Measurements from ENCODE around the gene CELF5.

The CELF5 gene
- 0 to 0.12 reads per million in 2 experiments for total RNA-seq

DNA sequence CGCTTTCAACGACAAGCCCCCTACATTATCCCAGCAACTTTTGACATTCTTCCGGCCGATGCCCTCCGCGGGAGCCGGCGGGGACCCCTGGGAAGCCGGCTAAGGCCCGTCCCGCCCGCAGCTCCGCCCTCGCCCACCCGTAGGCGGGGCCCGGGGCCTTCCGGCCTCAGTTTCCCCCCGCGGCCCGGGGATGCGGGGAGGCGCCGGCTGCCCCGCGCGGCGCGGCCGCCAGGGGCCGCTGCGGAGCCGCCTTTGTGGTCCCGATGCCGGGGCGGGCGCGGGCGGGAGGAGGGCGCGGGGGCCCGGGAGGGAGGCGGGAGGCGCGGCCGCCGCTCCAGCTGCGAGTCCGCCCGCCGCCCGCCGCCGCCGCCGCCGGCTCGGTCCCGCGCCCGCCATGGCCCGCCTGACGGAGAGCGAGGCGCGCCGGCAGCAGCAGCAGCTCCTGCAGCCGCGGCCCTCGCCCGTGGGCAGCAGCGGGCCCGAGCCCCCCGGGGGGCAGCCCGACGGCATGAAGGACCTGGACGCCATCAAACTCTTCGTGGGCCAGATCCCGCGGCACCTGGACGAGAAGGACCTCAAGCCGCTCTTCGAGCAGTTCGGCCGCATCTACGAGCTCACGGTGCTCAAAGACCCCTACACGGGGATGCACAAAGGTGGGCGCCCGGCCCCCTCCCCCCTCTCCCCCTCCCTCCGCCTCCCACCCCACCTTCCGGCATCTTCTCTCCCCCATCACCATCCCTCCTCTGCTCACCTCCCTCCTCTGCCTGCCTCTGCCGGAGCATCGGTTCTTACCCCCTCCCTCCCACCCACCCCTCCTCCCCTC is at the start of gene CELF5:
Gene CELF5 (plus strand): TSS at position 316 of the 823 bp plus-strand sequence. CDS start 79 bp downstream, at position 395.
- peak; percentile 46 for DNase-seq (ENCODE audit: low read depth)

DNA sequence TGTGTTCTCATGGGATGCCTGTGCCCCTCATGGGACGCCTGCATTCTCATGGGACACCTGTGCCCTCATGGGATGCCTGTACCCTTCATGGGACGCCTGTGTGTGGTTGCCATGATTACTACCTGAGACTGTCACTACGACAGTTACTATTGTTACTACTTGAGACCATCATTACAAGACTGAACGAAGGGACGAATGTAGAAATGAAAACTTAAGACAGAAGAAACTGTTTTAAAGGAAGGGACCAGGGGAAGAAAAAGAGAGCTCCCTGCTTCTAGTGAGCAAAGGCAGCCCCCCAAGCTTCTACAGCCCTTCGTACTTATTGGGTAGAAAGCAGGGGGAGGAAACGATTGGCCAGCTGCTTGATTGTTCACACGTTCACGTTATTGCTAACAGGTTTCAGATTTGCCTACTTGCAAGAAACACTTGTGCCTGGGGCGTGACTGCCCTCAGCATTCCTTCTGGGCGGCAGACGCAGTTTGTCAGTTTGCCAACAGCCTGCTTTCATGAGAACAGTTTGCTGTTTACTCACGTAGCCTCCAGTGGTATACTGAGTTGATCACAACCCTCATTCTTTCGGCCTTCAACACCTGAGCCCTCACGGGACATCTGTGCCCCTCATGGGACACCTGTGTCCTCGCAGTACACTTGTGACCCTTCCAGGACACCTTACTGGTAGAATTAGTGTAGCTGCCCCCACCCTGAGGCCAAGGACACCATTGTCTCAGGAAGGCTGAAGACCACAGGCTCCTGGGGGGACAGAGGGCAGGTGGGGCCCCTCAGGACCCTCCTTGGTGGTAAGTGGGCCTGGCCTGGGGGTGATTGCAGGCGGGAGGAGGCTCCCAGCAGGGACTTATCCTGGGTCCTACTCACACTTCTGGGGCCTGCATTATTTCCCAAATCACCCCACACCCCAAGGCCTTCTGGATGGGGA is 48.4 kb upstream of the CELF5 start:
- peak; percentile 29 for DNase-seq (ENCODE audit: low read depth)

DNA sequence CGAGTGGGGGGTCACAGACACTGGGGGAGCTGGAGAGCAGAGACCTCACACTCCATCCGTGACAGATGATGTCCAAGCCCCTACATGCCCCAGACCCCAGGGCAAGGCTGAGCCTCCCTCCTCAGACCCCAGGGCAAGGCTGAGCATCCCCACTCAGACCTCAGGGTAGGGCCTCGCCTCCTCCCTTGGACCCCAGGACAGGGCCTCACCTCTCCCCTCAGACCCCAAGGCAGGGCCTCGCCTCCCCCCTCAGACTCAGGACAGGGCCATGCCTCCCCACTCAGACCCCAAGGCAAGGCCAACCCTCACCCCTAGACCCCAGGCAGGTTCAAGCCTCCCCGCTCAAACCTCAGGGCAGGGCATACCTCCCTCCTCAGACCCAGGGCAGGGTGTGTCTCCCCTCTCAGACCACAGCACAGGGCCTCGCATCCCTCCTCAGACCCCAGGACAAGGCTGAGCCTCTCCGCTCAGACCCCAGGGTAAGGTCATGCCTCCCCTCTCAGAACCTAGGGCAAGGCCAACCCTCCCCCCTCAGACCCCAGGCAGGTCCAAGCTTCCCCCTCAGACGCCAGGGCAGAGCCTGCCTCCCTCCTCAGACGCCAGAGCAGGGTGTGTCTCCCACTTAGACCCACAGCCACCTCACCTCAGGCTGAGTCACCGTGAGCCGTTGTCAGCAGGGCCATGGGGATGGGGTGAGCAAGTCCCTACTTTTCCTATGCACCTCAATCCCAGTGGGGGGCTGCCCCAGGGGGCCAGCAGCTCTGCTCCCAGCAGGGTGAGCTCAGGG is 47.6 kb upstream of the CELF5 start:
- peak; percentile 54 for DNase-seq (ENCODE audit: low read depth)

DNA sequence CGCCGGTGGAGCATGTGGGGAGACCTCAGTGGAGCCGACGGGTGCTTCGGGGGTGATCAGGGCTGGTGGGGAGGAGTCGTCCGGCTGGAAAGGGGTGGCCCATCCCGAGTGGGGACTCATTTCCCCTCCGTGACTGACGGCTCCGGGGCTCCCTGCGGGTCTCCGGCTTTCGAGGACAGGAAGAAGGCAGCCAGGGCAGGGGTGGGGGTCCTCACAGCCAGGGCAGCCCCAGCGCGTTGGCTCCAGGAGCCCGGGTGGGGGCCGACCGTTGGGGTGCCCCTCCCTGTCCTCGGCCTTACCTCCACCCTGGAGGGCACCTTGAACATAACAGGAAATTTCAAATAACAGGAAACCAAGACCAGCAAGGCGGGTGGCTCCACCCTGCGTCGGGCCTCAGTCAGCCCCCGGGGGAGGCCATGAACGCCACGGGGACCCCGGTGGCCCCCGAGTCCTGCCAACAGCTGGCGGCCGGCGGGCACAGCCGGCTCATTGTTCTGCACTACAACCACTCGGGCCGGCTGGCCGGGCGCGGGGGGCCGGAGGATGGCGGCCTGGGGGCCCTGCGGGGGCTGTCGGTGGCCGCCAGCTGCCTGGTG is 46.0 kb upstream of the CELF5 start, which contains the start of gene S1PR4:
Gene S1PR4 (plus strand): TSS at position 393 of the 596 bp plus-strand sequence. CDS start 24 bp downstream, at position 417.
- peak; percentile 37 for DNase-seq (ENCODE audit: low read depth)

DNA sequence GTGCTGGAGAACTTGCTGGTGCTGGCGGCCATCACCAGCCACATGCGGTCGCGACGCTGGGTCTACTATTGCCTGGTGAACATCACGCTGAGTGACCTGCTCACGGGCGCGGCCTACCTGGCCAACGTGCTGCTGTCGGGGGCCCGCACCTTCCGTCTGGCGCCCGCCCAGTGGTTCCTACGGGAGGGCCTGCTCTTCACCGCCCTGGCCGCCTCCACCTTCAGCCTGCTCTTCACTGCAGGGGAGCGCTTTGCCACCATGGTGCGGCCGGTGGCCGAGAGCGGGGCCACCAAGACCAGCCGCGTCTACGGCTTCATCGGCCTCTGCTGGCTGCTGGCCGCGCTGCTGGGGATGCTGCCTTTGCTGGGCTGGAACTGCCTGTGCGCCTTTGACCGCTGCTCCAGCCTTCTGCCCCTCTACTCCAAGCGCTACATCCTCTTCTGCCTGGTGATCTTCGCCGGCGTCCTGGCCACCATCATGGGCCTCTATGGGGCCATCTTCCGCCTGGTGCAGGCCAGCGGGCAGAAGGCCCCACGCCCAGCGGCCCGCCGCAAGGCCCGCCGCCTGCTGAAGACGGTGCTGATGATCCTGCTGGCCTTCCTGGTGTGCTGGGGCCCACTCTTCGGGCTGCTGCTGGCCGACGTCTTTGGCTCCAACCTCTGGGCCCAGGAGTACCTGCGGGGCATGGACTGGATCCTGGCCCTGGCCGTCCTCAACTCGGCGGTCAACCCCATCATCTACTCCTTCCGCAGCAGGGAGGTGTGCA is 45.3 kb upstream of the CELF5 start:
- no peak for DNase-seq (ENCODE audit: low read depth)

DNA sequence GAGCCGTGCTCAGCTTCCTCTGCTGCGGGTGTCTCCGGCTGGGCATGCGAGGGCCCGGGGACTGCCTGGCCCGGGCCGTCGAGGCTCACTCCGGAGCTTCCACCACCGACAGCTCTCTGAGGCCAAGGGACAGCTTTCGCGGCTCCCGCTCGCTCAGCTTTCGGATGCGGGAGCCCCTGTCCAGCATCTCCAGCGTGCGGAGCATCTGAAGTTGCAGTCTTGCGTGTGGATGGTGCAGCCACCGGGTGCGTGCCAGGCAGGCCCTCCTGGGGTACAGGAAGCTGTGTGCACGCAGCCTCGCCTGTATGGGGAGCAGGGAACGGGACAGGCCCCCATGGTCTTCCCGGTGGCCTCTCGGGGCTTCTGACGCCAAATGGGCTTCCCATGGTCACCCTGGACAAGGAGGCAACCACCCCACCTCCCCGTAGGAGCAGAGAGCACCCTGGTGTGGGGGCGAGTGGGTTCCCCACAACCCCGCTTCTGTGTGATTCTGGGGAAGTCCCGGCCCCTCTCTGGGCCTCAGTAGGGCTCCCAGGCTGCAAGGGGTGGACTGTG is 44.6 kb upstream of the CELF5 start:
- DNase-seq (ENCODE audit: low read depth), result no peak

DNA sequence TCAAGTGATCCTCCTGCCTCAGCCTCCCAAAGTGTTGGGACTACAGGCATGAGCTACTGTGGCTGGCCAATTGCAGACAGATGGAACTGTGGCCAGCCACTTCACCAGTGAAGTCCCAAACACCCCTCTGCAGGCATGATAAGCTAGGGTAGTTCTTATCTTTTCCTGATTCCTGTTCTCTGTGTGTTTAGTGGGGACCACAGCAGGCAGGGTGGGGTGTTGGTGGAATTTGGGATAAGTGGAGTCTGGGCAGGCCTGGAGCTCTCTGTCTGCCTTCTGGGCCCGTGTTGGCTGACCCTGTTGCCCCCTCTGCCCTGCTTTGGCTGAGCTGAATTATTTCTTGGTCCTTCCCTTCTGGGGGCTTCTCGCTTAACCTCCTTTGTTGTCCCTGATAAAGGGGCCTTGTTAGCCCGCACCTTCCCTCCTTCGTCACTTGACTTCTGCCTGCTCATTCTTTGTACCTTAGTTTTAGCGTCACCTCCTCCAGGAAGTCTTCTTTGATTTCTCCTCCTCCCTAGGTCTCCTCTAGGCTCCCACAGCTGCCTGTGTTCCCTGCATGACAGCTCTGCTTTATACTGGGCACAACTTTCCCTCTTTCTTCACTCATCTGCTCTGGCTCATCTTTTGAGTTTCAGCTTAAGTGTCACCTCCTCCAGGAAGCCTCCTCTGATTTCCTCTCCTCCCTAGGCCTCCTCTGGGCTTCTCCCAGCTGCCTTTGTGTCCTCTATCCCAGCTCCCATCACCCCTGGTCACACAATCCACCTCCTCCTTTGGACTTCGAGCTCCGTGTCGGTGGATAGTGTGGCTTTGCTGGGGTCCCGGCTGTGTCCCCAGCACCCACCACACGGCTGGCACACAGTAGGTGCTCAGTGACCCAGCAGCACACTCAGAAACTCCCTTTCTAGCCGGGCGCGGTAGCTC is 40.5 kb upstream of the CELF5 start:
- DNase-seq (ENCODE audit: low read depth), result no peak

DNA sequence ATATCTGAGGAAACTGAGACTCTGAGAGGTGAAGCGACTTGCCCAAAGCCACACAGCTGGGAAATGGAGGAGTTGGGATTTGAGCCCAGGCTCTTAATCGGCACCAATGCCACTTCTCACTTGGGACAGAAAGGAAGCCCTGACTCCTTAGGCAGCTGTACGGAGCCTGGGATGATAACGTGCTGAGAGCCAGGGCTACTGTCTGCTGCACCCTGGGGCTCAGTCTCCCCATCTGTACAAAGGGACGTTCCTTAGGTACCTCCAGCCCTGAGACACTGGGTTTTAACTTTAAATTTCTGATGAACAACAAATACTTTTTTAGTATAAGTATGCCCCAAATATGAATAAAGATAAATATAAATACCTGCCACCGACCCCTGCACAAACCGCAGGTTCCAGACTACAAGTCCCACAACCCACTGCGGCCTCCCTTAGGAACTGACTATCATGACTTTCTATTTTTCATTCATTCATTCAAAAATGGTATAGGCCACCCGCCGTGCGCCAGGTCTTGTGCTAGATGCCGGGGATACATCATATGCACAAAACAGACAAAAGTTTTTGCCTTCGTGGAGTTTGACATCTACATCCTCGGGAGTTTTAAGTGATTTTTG is 39.5 kb upstream of the CELF5 start:
- DNase-seq (ENCODE audit: low read depth), result peak; percentile 69

DNA sequence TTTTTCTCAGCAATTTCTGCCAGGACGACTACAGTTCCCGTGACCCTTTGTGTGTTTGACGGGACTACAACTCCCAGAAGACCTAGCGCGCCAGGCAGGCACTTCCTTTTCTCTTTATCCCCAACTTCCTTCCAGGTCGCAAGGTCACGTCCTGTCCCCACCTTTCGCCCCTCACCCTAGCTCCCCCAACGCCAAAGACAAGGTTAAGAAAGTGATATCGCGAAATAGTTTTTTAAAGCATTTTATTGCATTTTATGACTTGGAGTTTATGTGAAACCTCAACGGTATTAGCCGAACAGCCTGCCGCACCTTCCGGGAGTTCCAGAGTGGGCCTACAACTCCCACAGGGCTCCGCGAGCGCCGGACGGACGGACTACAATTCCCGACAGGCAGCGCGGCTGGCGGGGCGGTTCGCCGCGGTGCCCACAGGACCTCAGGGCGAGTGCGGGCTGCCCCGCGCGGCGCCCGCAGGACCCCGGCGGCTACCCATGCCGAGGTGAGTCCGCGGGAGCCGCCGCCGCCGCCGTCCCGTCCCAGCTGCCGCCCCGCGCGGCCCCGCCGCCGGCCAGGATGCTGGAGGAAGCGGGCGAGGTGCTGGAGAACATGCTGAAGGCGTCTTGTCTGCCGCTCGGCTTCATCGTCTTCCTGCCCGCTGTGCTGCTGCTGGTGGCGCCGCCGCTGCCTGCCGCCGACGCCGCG is 38.9 kb upstream of the CELF5 start, which contains the start of gene NCLN:
Gene NCLN (plus strand): TSS at position 470 of the 699 bp plus-strand sequence. CDS start 101 bp downstream, at position 571.
- peak; percentile 90 for DNase-seq (ENCODE audit: low read depth)

DNA sequence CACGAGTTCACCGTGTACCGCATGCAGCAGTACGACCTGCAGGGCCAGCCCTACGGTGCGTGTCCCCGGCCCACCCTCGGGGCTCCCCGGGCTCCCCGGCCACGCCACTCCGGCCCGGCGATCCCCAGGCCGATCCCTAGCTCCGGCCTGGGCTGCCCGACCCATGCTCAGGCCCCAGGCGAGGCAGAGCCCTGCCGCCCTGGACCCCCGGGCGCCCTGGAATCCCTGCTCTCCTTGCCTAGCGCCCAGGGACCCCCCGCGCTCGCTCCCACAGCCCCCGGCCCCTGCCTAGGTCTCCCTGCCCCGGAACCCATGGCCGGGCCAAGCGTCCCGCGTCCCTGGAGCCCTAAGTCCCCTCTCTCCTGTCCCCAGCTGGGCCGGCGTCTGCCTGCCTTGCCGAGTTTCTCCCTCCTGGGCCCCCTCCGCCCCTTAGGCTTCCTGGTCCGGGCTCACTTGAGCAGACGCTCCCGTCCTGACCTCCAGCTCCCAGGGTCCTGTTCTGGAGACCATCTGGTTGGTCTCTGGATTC is 38.2 kb upstream of the CELF5 start:
- no peak for DNase-seq (ENCODE audit: low read depth)

DNA sequence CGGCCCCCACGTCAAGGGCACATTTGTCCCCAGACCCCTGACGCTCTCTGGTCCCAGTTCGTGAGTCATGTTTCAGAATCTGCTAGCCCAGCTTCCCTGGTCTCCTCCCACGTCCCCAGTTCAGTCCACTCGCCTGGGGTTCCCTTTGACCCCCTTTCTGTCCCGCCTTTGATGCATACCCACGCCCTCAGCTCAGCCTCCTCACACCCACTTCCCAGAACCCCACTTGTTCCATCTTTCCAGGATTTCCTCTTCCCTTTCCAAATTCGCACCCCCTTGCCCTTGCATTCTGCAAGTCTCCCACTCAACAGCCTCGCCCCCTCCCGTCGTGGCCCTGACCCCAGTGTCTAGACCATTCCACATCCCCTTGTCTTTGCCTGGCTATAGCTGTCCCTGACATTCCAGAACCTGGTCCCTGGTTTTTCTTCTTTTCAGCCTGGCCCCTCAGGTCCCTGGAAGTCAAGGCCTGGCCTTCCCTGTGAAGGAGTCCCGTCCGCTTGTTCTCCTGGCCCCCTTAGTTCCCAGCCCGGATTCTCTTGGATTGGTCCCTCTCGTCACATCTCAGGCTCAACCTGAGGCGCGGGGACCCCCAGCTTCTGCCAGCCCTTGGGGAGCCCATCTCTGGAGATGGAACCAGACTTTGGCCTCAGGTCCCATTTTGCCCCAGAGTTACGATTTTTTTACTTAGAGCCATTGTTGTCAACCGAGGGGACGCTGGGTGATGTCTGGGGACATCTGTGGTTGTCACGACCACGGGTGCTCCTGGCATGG is 37.4 kb upstream of the CELF5 start:
- no peak for DNase-seq (ENCODE audit: low read depth)

DNA sequence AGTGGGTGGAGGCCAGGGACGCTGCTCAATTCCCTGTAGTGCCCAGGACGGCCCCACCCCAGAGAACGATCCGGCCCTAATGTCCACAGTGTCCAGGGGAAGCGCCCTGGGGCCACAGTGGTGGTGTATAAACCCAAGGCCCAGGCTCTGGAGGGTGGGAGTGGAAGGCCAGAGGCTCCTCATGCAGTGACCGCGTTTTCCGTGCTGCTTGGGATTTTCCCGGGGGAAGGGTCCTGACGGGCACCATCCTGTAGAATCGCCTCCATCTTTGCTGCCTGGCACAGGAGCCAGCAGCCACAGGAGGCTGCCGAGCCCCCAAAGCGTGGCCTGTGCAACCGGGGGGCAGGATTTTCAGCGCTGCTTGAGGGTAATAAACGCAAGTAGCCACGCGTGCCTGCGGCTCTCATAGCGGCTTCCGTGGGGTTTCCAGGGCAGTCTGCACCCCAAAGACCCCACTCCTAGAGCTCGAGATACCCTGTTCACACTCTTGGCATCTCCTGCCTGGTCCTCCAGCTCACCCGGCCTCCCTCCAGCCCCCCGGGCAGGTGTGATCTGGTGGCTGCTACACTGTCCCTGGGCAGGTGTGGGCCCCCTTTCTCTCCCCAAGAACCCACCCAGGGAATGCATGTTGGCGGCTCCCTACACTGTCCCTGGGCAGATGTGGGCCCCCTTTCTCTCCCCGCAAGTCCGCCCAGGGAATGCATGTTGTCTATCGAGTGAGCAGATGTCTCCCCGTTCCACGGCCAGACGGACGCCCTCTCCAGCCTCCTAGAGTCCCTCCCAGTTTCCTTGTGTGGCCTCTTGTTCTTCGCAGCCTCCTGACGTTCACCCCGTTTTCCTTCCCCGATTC is 36.6 kb upstream of the CELF5 start:
- no peak for DNase-seq (ENCODE audit: low read depth)

DNA sequence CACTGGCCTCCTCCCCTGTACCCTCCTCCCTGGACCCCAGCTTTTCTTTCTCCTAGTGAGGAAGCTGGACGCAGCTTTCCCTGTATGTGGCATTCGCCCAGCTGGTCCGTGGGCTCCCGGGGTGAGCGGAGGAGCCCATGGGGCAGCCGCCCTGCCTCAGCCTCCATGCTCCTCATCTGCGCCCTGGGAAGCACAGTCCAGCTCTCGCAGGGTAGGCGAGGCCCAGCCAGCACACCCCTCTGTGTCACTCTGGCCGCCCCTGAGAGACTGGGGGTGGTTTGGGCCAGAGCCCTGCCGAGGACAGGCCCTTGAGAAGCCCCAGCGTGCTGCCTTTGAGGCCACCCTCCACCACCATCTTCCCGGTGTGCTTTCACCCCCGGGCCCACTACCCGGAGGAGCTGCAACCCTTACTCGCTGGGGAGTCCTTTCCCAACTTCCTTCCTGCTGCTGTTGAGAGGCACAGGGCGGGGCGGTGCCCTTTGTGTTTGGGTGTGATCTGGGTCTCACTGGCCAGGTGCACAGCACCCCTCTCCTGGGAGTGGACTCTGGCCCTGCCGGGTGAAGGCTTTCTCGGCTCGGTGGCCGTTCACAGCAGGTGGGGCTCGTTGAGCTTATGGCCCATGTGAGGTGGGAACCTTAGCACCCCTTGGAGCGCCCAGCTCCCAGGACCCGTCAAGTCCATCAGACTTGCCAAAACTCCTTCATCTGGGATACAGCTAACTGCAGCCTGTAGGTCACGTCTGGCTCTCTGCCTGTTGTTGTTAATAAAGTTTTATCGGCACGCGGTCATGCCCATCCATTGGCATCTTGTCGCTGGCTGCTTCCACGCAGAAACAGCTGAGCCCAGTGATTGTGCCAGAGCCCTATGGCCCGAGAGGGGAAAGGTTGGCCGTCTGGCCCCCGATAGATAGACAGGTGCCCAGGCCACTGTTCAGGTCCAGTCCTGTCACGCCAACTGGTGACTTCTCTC is 35.5 kb upstream of the CELF5 start:
- DNase-seq (ENCODE audit: low read depth), result no peak

DNA sequence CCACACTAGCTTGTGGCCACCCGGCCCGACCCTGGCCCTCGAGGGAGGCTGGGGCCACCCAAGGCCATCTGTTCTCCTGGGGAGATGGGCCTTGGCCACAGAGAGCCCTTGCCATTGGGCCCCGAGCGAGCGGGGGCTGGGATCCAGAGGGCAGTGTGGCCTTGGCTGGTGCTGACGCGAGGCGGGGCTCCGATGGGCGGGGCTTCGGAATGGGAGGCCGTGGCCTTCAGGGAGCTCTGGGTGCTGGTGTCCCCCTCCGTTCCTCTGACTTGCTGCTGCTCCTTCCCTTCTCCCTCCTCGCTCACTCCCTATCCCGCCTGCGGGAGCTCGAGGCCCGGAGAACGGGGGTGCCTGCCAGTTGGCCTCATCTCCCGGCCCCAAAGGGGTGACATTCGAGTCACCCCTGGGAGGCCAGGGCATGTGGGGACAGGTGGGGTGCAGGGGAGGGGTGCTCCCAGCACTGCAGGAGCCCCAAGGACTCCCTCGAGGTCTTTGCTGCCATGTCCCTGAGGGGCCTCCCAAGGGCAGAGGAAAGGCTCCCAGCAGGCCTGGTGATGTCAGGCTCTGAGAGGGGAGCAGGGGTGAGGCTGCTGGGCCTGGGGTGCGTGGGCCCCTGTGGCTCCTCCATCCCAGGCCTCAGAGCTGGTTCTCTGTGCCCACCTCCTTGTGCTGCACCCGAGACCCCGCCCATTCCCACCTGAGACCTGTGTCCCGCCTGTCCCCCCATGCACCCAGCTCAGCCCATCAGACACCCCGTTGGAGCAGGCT is 34.6 kb upstream of the CELF5 start:
- DNase-seq (ENCODE audit: low read depth), result no peak
